ENCODE measurements around the gene NAA11.

Gene NAA11

GRCh38 chr4:79296768-79297428, 29.0 kb downstream of the NAA11 start:
- TF ChIP-seq, protein P1, sequence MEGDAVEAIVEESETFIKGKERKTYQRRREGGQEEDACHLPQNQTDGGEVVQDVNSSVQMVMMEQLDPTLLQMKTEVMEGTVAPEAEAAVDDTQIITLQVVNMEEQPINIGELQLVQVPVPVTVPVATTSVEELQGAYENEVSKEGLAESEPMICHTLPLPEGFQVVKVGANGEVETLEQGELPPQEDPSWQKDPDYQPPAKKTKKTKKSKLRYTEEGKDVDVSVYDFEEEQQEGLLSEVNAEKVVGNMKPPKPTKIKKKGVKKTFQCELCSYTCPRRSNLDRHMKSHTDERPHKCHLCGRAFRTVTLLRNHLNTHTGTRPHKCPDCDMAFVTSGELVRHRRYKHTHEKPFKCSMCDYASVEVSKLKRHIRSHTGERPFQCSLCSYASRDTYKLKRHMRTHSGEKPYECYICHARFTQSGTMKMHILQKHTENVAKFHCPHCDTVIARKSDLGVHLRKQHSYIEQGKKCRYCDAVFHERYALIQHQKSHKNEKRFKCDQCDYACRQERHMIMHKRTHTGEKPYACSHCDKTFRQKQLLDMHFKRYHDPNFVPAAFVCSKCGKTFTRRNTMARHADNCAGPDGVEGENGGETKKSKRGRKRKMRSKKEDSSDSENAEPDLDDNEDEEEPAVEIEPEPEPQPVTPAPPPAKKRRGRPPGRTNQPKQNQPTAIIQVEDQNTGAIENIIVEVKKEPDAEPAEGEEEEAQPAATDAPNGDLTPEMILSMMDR (IDR thresholded peaks at IDR 0.05; ENCODE audit: low read depth, low read length, missing control alignments): no peak
- Histone ChIP-seq H3K27ac (no peak overlapping the region), H3K36me3 (replicated peaks) (no peaks in the 10 kb centered on the region), H3K27me3 (replicated peaks) (no peaks in the 10 kb centered on the region), H3K4me3 (ENCODE audit: low read depth, low read length) (no peak overlapping the region)
- in situ Hi-C loops (cut with HindIII; ENCODE audit: low pct_ligation_motif_present, low sequenced_read_pairs): no loop called here
- DNase-seq: no peak

DNA sequence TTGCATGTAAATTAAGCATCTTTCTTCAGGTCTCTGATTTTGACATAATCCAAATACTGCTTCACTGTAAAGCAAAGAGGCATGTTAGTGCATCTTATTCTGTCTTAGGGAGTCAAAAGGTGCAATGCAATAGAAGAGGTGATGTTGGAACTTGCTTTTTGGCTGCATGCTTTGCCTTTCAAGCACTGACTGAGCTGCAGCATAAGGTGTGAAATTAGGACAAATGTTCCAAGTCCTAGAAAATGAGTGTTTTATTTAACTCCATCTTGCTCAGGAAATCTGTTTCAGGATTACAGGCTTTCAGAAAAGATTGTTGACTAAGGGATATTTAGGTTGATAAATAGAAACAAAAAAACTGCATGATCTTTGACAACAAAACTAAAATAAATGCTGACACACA, 30.8 kb downstream of the NAA11 start:
- no peaks in the 10 kb centered on the region for H3K36me3 ChIP-seq (replicated peaks)
- in situ Hi-C loops (cut with HindIII; ENCODE audit: low pct_ligation_motif_present, low sequenced_read_pairs): no loop called here

DNA sequence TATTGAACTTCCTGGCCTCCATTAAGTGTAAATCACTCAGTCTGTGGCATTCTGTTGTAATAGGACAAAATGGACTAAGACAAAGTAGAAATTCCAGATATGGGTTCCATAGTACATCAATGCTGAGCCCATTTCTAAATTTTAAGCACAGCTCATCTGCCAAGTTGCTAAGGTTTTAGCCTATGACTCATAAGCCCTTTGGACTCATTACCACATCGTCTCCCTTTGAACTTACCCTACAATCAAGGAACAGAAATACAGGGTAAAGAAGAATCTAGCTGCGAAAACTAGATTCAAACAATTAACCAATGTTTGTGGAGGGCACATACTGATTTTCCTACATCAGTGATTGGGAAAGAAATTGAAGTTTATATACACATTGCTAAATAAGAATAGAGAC, 31.8 kb downstream of the NAA11 start:
- H3K27ac ChIP-seq: no peak overlapping the region
- in situ Hi-C loops (cut with HindIII; ENCODE audit: low pct_ligation_motif_present, low sequenced_read_pairs): no loop called here

More for the DNA sequence above, 30.8 kb downstream of the NAA11 start:
- TF ChIP-seq, protein P1 (IDR thresholded peaks at IDR 0.05; ENCODE audit: low read depth, low read length, missing control alignments): no peak
- no peaks in the 10 kb centered on the region for H3K27me3 ChIP-seq (replicated peaks)
- DNase-seq: no peak
- no peak overlapping the region for H3K4me3 ChIP-seq (ENCODE audit: low read depth, low read length)
- H3K27ac ChIP-seq: no peak overlapping the region

DNA sequence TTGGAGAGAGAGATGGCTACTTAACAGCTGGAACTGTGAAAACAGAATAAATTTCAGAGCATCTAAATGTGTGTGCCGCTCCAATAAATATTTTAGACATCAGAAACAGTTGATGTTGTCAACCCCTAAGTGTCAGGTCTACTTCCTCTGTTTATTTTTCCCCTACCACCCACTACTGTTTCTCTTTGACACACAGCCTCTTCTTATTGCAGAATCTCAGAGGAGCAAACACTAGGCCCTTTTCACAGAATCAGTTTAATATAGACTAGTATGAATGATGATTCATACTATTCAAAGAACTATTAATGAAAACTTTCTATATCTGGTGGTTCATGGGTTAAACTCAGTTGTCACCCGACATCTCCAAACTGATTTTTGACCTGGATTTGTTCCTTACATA, 33.9 kb downstream of the NAA11 start:
- TF ChIP-seq, protein P1 (IDR thresholded peaks at IDR 0.05; ENCODE audit: low read depth, low read length, missing control alignments): no peak
- no peak overlapping the region for H3K4me3 ChIP-seq (ENCODE audit: low read depth, low read length)
- H3K27me3 ChIP-seq (replicated peaks): no peaks in the 10 kb centered on the region
- DNase-seq: no peak
- H3K27ac ChIP-seq: no peak overlapping the region
- H3K36me3 ChIP-seq (replicated peaks): no peaks in the 10 kb centered on the region
- in situ Hi-C loops (cut with HindIII; ENCODE audit: low pct_ligation_motif_present, low sequenced_read_pairs): no loop called here

More for the DNA sequence above, 31.8 kb downstream of the NAA11 start:
- Histone ChIP-seq H3K4me3 (ENCODE audit: low read depth, low read length) (no peak overlapping the region), H3K27me3 (replicated peaks) (no peaks in the 10 kb centered on the region), H3K36me3 (replicated peaks) (no peaks in the 10 kb centered on the region)
- TF ChIP-seq, protein P1 (IDR thresholded peaks at IDR 0.05; ENCODE audit: low read depth, low read length, missing control alignments): no peak
- DNase-seq: no peak

DNA sequence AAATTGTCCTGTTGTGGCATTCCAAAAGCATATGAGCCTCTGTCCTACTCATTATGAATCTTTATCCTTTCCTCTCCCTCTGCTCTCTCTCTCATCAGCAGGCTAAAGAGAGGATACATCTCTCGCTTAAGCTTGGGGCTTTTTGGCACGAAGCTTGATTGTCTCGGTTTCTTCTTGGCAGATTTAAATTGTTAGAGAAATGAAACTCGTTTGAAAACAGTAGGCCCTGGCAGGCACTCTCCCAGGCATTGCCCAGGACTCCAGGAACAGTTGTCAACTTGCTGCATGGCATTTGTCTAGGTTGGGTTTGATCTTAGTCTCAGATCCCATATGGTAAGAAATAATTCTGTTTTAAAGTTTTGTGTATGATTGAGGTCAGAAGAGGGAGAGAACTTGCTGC, 35.5 kb downstream of the NAA11 start:
- no peak overlapping the region for H3K27ac ChIP-seq
- no peak overlapping the region for H3K4me3 ChIP-seq (ENCODE audit: low read depth, low read length)
- no peak for DNase-seq
- in situ Hi-C loops (cut with HindIII; ENCODE audit: low pct_ligation_motif_present, low sequenced_read_pairs): no loop called here
- no peaks in the 10 kb centered on the region for H3K36me3 ChIP-seq (replicated peaks)
- no peaks in the 10 kb centered on the region for H3K27me3 ChIP-seq (replicated peaks)
- TF ChIP-seq, protein P1 (IDR thresholded peaks at IDR 0.05; ENCODE audit: low read depth, low read length, missing control alignments): no peak

DNA sequence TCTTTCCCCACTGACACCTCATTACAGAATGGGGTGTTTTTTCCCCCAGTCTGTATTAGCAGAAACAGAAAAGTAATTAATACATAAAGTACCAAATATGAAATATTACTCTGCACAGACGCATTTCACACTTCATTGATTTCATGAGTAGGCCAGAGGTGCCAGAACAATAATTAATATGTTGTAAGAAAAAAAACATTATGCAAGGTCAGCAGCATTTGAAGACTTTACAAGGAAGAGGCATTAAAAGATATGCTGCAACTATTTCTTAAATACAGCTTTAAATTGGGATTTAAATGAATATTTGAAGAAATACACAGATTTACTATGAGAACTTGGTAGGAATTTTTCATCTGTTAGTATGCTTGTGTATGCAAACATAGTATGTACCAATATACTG, 37.7 kb downstream of the NAA11 start:
- in situ Hi-C loops (cut with HindIII; ENCODE audit: low pct_ligation_motif_present, low sequenced_read_pairs): no loop called here
- TF ChIP-seq, protein P1 (IDR thresholded peaks at IDR 0.05; ENCODE audit: low read depth, low read length, missing control alignments): no peak
- no peak for DNase-seq
- Histone ChIP-seq H3K36me3 (replicated peaks) (no peaks in the 10 kb centered on the region), H3K4me3 (ENCODE audit: low read depth, low read length) (no peak overlapping the region), H3K27ac (no peak overlapping the region), H3K27me3 (replicated peaks) (no peaks in the 10 kb centered on the region)

Measured in brain microvascular endothelial cell (primary cell).